Lung (tissue), 12 donors: ENCODE data around the gene ARHGAP32. TPM values are rescaled to one million over a fixed set of nuclear protein-coding genes. Genes with fewer than 3 reads are reported as not detected.
"Not testable (repeated sequence)": the region's sequence is repeated elsewhere in the genome, so short reads cannot be mapped to it uniquely, and the experiment has no call there.

Experiments used
- ATAC-seq: fragments of 200-7000 bp; cut with Tn5 transposase; one replicate; pipeline ENCODE4 v1.9.1; 2020; ENCODE audit warnings: moderate number of reproducible peaks; ENCODE audit not compliant: insufficient read depth, low FRiP score
- DNase-seq, 3 donors: peaks; one replicate each; pipeline ENCODE4 v3.0.0-alpha.2; 2013 to 2017
- H3K27ac ChIP-seq, 2 donors: one replicate each; pipeline ENCODE4 v1.5.1; 2013; ENCODE audit warnings: mild to moderate bottlenecking in 2 of 2, moderate library complexity in 2 of 2, control low read depth in 1 of 2, inconsistent platforms in 1 of 2, low read depth in 1 of 2, low read length in 1 of 2
- H3K27me3 ChIP-seq, 3 donors: one replicate each; pipeline ENCODE4 v1.5.1; 2013; ENCODE audit warnings: low read length in 2 of 3; ENCODE audit not compliant: control insufficient read depth in 3 of 3, insufficient read depth in 3 of 3
- H3K36me3 ChIP-seq, 4 donors: one replicate each; pipeline ENCODE4 v1.5.1; 2013; ENCODE audit warnings: low read length in 4 of 4, mild to moderate bottlenecking in 1 of 4, moderate library complexity in 1 of 4; ENCODE audit not compliant: control insufficient read depth in 4 of 4, insufficient read depth in 4 of 4
- H3K4me1 ChIP-seq, 5 donors: one replicate each; pipeline ENCODE4 v1.5.1; 2013; ENCODE audit warnings: low read length in 5 of 5, mild to moderate bottlenecking in 2 of 5, moderate library complexity in 1 of 5; ENCODE audit not compliant: control insufficient read depth in 5 of 5, insufficient read depth in 5 of 5
- H3K4me3 ChIP-seq: one replicate; pipeline ENCODE4 v1.5.1; 2013; ENCODE audit warnings: mild to moderate bottlenecking, control low read depth, moderate library complexity
- H3K9ac ChIP-seq, 2 donors: one replicate each; pipeline ENCODE4 v1.5.1; 2013; ENCODE audit warnings: low read length in 2 of 2, control low read depth in 1 of 2; ENCODE audit not compliant: insufficient read depth in 1 of 2
- H3K9me3 ChIP-seq, 4 donors: one replicate each; pipeline ENCODE4 v1.5.1; 2013; ENCODE audit warnings: low read length in 3 of 4, mild to moderate bottlenecking in 1 of 4, moderate library complexity in 1 of 4; ENCODE audit not compliant: control insufficient read depth in 4 of 4, insufficient read depth in 3 of 4
- WGBS, 2 donors: extraction: QIAGEN DNeasy Blood & Tissue Kit; methylation state at CpG; one replicate each; pipeline ENCODE4 v1.1.7; 2013; 5-methylcytosine and 5-hydroxymethylcytosine counted together
- polyA plus RNA-seq, 2 donors: library from polyadenylated mRNA; stranded (reverse); fragments of 200-250 nt; gene quantifications; one replicate each; pipeline ENCODE4 v1.2.1, GENCODE V29; 2013
- total RNA-seq, 2 donors: library from RNA; depleted of rRNA in 1 of 2; stranded (reverse); fragments of >200 nt in 1 of 2; gene quantifications; one replicate each; pipeline ENCODE4 v1.2.1, GENCODE V29; 2014 to 2021
- TF ChIP-seq, protein P1 (sequence below): IDR thresholded peaks from 2 replicates; pipeline ENCODE4 v1.5.1; 2012; ENCODE audit warnings: mild to moderate bottlenecking; ENCODE audit errors: control extremely low read depth, extremely low read depth
- donor health status: control.
- donor health status: control.
- donor health status: Bipolar disorder and iron deficiency.
- donor health status: healthy.
- donor health status: DM: yes; HTN: yes; CAD: no.

Gene ARHGAP32
- total and polyA plus RNA-seq, 4 donors = 4.1 to 28.4 (median 17.0) TPM

GRCh38 chr11:129013737-129014475 lies 178.2 kb downstream of the ARHGAP32 start:
- DNase-seq (no peak), ATAC-seq (no peak)
- no peaks in the 10 kb centered on the region for H3K9me3 ChIP-seq
- H3K27me3 ChIP-seq = no peaks in the 10 kb centered on the region
- H3K9ac ChIP-seq = no peak overlapping the region
- WGBS, 2 donors = 86 to 92% methylated on average over 5 of the region's 5 CpGs
- no peak overlapping the region for H3K27ac ChIP-seq
- no peaks in the 10 kb centered on the region for H3K4me1 ChIP-seq
- H3K4me3 ChIP-seq = no peak overlapping the region
- TF ChIP-seq, protein P1, sequence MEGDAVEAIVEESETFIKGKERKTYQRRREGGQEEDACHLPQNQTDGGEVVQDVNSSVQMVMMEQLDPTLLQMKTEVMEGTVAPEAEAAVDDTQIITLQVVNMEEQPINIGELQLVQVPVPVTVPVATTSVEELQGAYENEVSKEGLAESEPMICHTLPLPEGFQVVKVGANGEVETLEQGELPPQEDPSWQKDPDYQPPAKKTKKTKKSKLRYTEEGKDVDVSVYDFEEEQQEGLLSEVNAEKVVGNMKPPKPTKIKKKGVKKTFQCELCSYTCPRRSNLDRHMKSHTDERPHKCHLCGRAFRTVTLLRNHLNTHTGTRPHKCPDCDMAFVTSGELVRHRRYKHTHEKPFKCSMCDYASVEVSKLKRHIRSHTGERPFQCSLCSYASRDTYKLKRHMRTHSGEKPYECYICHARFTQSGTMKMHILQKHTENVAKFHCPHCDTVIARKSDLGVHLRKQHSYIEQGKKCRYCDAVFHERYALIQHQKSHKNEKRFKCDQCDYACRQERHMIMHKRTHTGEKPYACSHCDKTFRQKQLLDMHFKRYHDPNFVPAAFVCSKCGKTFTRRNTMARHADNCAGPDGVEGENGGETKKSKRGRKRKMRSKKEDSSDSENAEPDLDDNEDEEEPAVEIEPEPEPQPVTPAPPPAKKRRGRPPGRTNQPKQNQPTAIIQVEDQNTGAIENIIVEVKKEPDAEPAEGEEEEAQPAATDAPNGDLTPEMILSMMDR = no peak
- no peaks in the 10 kb centered on the region for H3K36me3 ChIP-seq

GRCh38 chr11:129012880-129013279 lies 179.2 kb downstream of the ARHGAP32 start:
- Histone ChIP-seq H3K4me1 (no peaks in the 10 kb centered on the region), H3K27me3 (no peaks in the 10 kb centered on the region), H3K27ac (no peak overlapping the region), H3K9ac (no peak overlapping the region), H3K36me3 (no peaks in the 10 kb centered on the region), H3K4me3 (no peak overlapping the region), H3K9me3 (no peaks in the 10 kb centered on the region)
- DNase-seq (no peak), ATAC-seq (no peak)
- TF ChIP-seq, protein P1 = no peak
- 74 to 82% methylated on average over 4 of the region's 4 CpGs for WGBS, 2 donors

DNA sequence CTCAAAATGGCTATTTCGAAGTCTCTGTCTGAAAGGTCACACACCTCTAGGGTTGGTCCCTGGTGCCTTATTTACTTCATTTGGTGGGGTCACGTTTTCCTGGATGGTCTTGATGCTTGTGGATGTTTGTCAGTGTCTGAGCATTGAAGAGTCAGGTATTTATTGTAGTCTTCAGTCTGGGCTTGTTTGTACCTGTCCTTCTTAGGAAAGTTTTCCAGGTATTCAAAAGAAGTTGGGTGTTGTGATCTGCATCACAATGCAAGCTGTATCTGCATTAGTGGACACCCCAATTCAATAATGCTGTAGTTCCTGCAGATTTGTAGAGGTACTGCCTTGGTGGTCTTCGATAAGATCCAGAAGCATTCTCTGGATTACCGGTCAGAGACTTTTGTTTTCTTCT lies 186.0 kb downstream of the ARHGAP32 start:
- H3K9ac ChIP-seq = no peak overlapping the region

DNA sequence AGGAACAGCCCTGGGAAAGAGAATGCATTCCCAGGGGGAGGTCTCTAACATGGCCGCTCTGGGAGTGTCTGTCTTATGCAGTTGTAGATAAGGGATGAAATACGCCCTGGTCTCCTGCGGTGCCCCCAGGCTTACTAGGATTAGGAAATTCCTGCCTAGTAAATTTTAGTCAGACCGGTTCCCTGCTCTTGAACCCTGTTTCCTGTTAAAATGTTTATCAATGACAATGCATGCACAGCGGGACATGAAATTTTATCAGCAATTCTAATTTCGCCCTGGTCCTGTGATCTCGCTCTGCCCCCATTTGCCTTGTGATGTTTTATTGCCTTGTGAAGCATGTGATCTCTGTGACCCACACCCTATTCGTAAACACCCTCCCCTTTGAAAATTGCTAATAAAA lies 193.0 kb downstream of the ARHGAP32 start:
- H3K4me1 ChIP-seq, H3K27me3 ChIP-seq, H3K27ac ChIP-seq, ATAC-seq, H3K9ac ChIP-seq, H3K4me3 ChIP-seq, H3K36me3 ChIP-seq, DNase-seq: not testable (repeated sequence)
- WGBS, 2 donors = 95 to 98% methylated on average over 8 of the region's 8 CpGs
- peaks cover 0 to 17% (median 6%) of the 10 kb centered on the region in 4 donors for H3K9me3 ChIP-seq

More for the DNA sequence above, 186.0 kb downstream of the ARHGAP32 start:
- DNase-seq = no peak
- no peaks in the 10 kb centered on the region for H3K4me1 ChIP-seq
- H3K27ac ChIP-seq = no peak overlapping the region
- no peaks in the 10 kb centered on the region for H3K36me3 ChIP-seq
- no peaks in the 10 kb centered on the region for H3K27me3 ChIP-seq
- H3K9me3 ChIP-seq = peaks cover 0 to 6% (median 0%) of the 10 kb centered on the region in 4 donors
- TF ChIP-seq, protein P1 = no peak
- ATAC-seq = no peak
- 94 to 97% methylated on average over 4 of the region's 4 CpGs for WGBS, 2 donors
- no peak overlapping the region for H3K4me3 ChIP-seq
